Testis (tissue), 3 donors: Measurements from ENCODE around the gene PIP5KL1. TPM values are rescaled to one million over a fixed set of nuclear protein-coding genes. Genes with fewer than 3 reads are reported as not detected.
A peak's percentile ranks its signal among the peaks of the same experiment; 100 is the strongest.

Experiments
- DNase-seq: peaks from one replicate; pipeline ENCODE4 v3.0.0-alpha.2; 2019
- H3K27ac ChIP-seq, 2 donors: fragments of 200-600 bp; sonication (generic); one replicate each; pipeline ENCODE4 v1.5.1; 2019
- H3K27me3 ChIP-seq: fragments of 200-600 bp; sonication (generic); one replicate; pipeline ENCODE4 v1.5.1; 2019
- H3K36me3 ChIP-seq: fragments of 200-600 bp; sonication (generic); one replicate; pipeline ENCODE4 v1.5.1; 2017; ENCODE audit warnings: low read depth; ENCODE audit errors: missing control alignments
- H3K4me1 ChIP-seq: fragments of 200-600 bp; sonication (generic); one replicate; pipeline ENCODE4 v1.5.1; 2019
- H3K4me3 ChIP-seq, 2 donors: fragments of 200-600 bp; sonication (generic); one replicate each; pipeline ENCODE4 v1.5.1; 2017 to 2019
- H3K9me3 ChIP-seq: fragments of 200-600 bp; sonication (generic); one replicate; pipeline ENCODE4 v1.5.1; 2017
- CTCF ChIP-seq, 3 experiments: fragments of 450-650 bp in 2 of 3; fragments of 200-600 bp in 1 of 3; sonication (generic) in 1 of 3; IDR thresholded peaks; one replicate each; pipeline ENCODE4 v1.5.1; 2016 to 2019; ENCODE audit warnings: antibody characterized with exemption in 3 of 3, mild to moderate bottlenecking in 2 of 3, moderate library complexity in 1 of 3
- POLR2A ChIP-seq: fragments of 450-650 bp; IDR thresholded peaks from one replicate; pipeline ENCODE4 v1.6.1; 2017; ENCODE audit warnings: antibody characterized with exemption, mild to moderate bottlenecking, moderate library complexity
- WGBS, 2 donors: methylation state at CpG; one replicate each; pipeline ENCODE4 v1.1.5; 2018; 5-methylcytosine and 5-hydroxymethylcytosine counted together
- intact Hi-C: fragments of 100-400 bp; cut with DNase I; formaldehyde crosslinking; loops from one replicate; pipeline ENCODE4 v1.15.1; 2023; ENCODE audit warnings: low total_unique reads
- polyA plus RNA-seq: library from polyadenylated mRNA; stranded (reverse); fragments of 350-450 nt; fragmentation: Illumina TruSeq; extraction: RNeasy Lipid Tissue Mini Kit (QIAGEN cat#74804); gene quantifications from one replicate; pipeline ENCODE4 v1.2.3, GENCODE V29; 2014; ENCODE audit warnings: low read depth, low replicate concordance; ENCODE audit not compliant: insufficient read depth
- total RNA-seq, 2 donors: library from RNA; depleted of rRNA; stranded (reverse); fragments of >200 nt; gene quantifications; one replicate each; pipeline ENCODE4 v1.2.3, GENCODE V29; 2016

Gene PIP5KL1
- total and polyA plus RNA-seq, 3 donors from 2014 or later, result 3.9 to 10.2 (median 8.4) TPM

- no peaks in the 10 kb centered on the region for H3K9me3 ChIP-seq
- no peak for DNase-seq
- H3K4me1 ChIP-seq, result peaks cover 74% of the 10 kb centered on the region
- no peaks in the 10 kb centered on the region for H3K27me3 ChIP-seq
- intact Hi-C loops, result no loop called here
- H3K36me3 ChIP-seq, result no peaks in the 10 kb centered on the region
- peak overlapping the region; percentile 62 to 86 for H3K27ac ChIP-seq
- no peak overlapping the region for H3K4me3 ChIP-seq
- TF ChIP-seq POLR2A (no peak), CTCF (IDR thresholded peaks at IDR 0.05) (no peak)
- WGBS, 2 donors, result 37 to 59% methylated on average over 3 of the region's 3 CpGs
Observed at GRCh38 chr9:127963041-127963358, 32.4 kb upstream of the PIP5KL1 start.

- TF ChIP-seq POLR2A, result no peak
- TF ChIP-seq CTCF (IDR thresholded peaks at IDR 0.05), result no peak
Observed at GRCh38 chr9:127962278-127962677, 31.7 kb upstream of the PIP5KL1 start.

GRCh38 chr9:127961613-127962155 lies 31.1 kb upstream of the PIP5KL1 start:
- no peak for TF ChIP-seq CTCF (IDR thresholded peaks at IDR 0.05)
- TF ChIP-seq POLR2A, result no peak
- no peak for DNase-seq
- intact Hi-C loops, result no loop called here
- Histone ChIP-seq H3K4me1 (peaks cover 61% of the 10 kb centered on the region), H3K27me3 (no peaks in the 10 kb centered on the region), H3K27ac (peak overlapping the region in 1 of 2 donors; percentile 48), H3K4me3 (no peak overlapping the region), H3K36me3 (no peaks in the 10 kb centered on the region), H3K9me3 (no peaks in the 10 kb centered on the region)
- WGBS, 2 donors, result 84 to 92% methylated on average over 13 of the region's 13 CpGs

More at GRCh38 chr9:127962278-127962677, 31.7 kb upstream of the PIP5KL1 start:
- Histone ChIP-seq H3K27me3 (no peaks in the 10 kb centered on the region), H3K9me3 (no peaks in the 10 kb centered on the region), H3K27ac (peak overlapping the region in 1 of 2 donors; percentile 86), H3K4me1 (peaks cover 67% of the 10 kb centered on the region), H3K36me3 (no peaks in the 10 kb centered on the region), H3K4me3 (no peak overlapping the region)
- WGBS, 2 donors, result 53 to 100% methylated on average over 1 to 3 of the region's 3 CpGs
- intact Hi-C loops, result no loop called here
- no peak for DNase-seq

- Histone ChIP-seq H3K27ac (peak overlapping the region in 1 of 2 donors; percentile 48), H3K36me3 (no peaks in the 10 kb centered on the region), H3K4me1 (peaks cover 55% of the 10 kb centered on the region), H3K4me3 (no peak overlapping the region), H3K9me3 (no peaks in the 10 kb centered on the region), H3K27me3 (no peaks in the 10 kb centered on the region)
- WGBS, 2 donors, result 100% methylated on average over 2 of the region's 2 CpGs; no CpG with 5 or more reads in 1 of the 2 donors
- intact Hi-C loops, result no loop called here
- TF ChIP-seq CTCF (IDR thresholded peaks at IDR 0.05) (no peak), POLR2A (no peak)
- DNase-seq, result no peak
Observed at GRCh38 chr9:127961155-127961490, 30.5 kb upstream of the PIP5KL1 start.

GRCh38 chr9:127960410-127961154 lies 30.0 kb upstream of the PIP5KL1 start:
- no peaks in the 10 kb centered on the region for H3K9me3 ChIP-seq
- H3K4me1 ChIP-seq, result peaks cover 55% of the 10 kb centered on the region
- H3K27ac ChIP-seq, result peak overlapping the region; percentile 8 to 48
- no peak overlapping the region for H3K4me3 ChIP-seq
- H3K27me3 ChIP-seq, result no peaks in the 10 kb centered on the region
- no peaks in the 10 kb centered on the region for H3K36me3 ChIP-seq
- no peak for DNase-seq
- intact Hi-C loops, result no loop called here
- no peak for TF ChIP-seq CTCF (IDR thresholded peaks at IDR 0.05)
- no peak for TF ChIP-seq POLR2A
- whole genome bisulfite sequencing, 2 donors, result 33 to 49% methylated on average over 9 to 11 of the region's 11 CpGs
